ENCODE results near the gene CORO2B. TPM values are rescaled to one million over a fixed set of nuclear protein-coding genes. Genes with fewer than 3 reads are reported as not detected.

Gene CORO2B
- total and polyA plus RNA-seq, 2 of the 4 experiments (the other 2 are of a cell fraction), result 9.3 to 39.3 TPM

DNA sequence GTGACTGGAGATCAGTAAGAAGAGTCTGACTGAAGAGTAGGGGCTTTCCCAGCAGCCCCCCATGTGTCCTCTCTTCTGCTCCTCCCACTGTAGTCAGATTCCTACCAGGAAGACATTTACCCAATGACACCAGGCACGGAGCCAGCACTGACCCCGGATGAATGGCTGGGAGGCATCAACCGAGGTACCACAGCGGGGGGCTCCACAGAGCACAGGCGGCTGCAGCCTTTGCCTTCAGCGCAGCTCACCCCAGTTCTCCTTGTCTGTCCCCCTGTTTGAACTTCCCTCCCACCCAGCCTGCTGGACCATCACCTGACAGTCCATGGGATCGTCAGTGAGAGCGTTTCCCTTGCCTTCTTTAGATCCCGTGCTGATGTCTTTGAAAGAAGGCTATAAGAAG, 140.3 kb downstream of the CORO2B start:
- Histone ChIP-seq H3K9me1 (ENCODE audit: insufficient read depth, low read length) (peaks cover 3% of the 10 kb centered on the region), H3K23ac (ENCODE audit: low read depth, low read length) (no peak overlapping the region), H3K56ac (ENCODE audit: extremely low read depth, insufficient read depth, low read length) (no peak overlapping the region), H3K4me1 (ENCODE audit: control insufficient read depth, insufficient read depth, low read length) (no peaks in the 10 kb centered on the region), H2BK5ac (ENCODE audit: low read depth, low read length, poor library complexity, severe bottlenecking) (no peak overlapping the region), H4K91ac (ENCODE audit: insufficient read depth, low read depth, low read length) (no peak overlapping the region), H3K4me3 (ENCODE audit: insufficient read depth, low read depth, low read length) (no peak overlapping the region), H2BK120ac (ENCODE audit: low read depth, low read length) (no peak overlapping the region), H3K18ac (ENCODE audit: low read depth, low read length) (no peak overlapping the region), H4K8ac (ENCODE audit: low read depth in 2 of 2, low read length in 2 of 2) (no peak overlapping the region), H2BK15ac (ENCODE audit: low read depth, low read length) (no peak overlapping the region), H3K14ac (replicated peaks; ENCODE audit: low read depth, low read length) (no peak overlapping the region), H4K5ac (ENCODE audit: low read depth, low read length) (no peak overlapping the region), H3K27ac (ENCODE audit: insufficient read depth, low read length) (no peak overlapping the region), H3K9me3 (ENCODE audit: control insufficient read depth, insufficient read depth, low read length) (no peaks in the 10 kb centered on the region), H2AK5ac (ENCODE audit: low read depth, low read length) (no peak overlapping the region), H2AK9ac (replicated peaks; ENCODE audit: low read depth, low read length, poor library complexity) (peak overlapping the region; percentile 9), H3K4ac (ENCODE audit: low read depth, low read length) (no peak overlapping the region), H3K4me2 (ENCODE audit: low read depth, low read length) (no peak overlapping the region), H3K9ac (ENCODE audit: low read depth, low read length) (no peak overlapping the region), H2BK20ac (ENCODE audit: low read depth, low read length) (no peak overlapping the region), H3K36me3 (ENCODE audit: control insufficient read depth, insufficient read depth, low read length) (peaks cover 5% of the 10 kb centered on the region), H3K79me1 (ENCODE audit: low read depth in 1 of 2, low read length in 2 of 2) (no peaks in the 10 kb centered on the region), H2AFZ (replicated peaks; ENCODE audit: low read length, poor library complexity) (no peak overlapping the region), H4K20me1 (ENCODE audit: insufficient read depth, low read length) (no peaks in the 10 kb centered on the region), H3K27me3 (ENCODE audit: control insufficient read depth, insufficient read depth, low read length) (no peaks in the 10 kb centered on the region)
- no TSS peak for BruUV-seq (replicated peaks)
- ATAC-seq (ENCODE audit: low read depth), result no peak
- in situ Hi-C loops (cut with MboI; ENCODE audit: low sequenced_read_pairs) (no loop called here), dilution Hi-C loops (cut with HindIII; ENCODE audit: low sequenced_read_pairs, unreplicated experiment) (no loop called here), intact Hi-C loops (cut with micrococcal nuclease) (no loop called here)
- DNase-seq, result no peak
- POLR2A ChIA-PET (ENCODE audit: unreplicated experiment), result no interaction called here
- CTCF ChIA-PET, result no interaction called here
- TF ChIP-seq FOS (IDR thresholded peaks at IDR 0.05; ENCODE audit: low read depth, low read length), result no peak
- no peak for TF ChIP-seq CEBPB (IDR thresholded peaks at IDR 0.05; ENCODE audit: low read depth, low read length)
- no peak for TF ChIP-seq MAZ (IDR thresholded peaks at IDR 0.05; ENCODE audit: borderline replicate concordance, low read depth, low read length)
- TF ChIP-seq MAFK (IDR thresholded peaks at IDR 0.05; ENCODE audit: low read depth, low read length), result no peak
- no peak for TF ChIP-seq SMC3 (IDR thresholded peaks at IDR 0.05; ENCODE audit: low read depth, low read length)
- TF ChIP-seq, protein P1, sequence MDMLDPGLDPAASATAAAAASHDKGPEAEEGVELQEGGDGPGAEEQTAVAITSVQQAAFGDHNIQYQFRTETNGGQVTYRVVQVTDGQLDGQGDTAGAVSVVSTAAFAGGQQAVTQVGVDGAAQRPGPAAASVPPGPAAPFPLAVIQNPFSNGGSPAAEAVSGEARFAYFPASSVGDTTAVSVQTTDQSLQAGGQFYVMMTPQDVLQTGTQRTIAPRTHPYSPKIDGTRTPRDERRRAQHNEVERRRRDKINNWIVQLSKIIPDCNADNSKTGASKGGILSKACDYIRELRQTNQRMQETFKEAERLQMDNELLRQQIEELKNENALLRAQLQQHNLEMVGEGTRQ (IDR thresholded peaks at IDR 0.05; ENCODE audit: low read depth, low read length), result no peak
- no peak for TF ChIP-seq POLR2A (IDR thresholded peaks at IDR 0.05; ENCODE audit: low read depth, low read length)
- no peak for TF ChIP-seq RFX5 (IDR thresholded peaks at IDR 0.05; ENCODE audit: low read depth, low read length)
- TF ChIP-seq MXI1 (IDR thresholded peaks at IDR 0.05; ENCODE audit: borderline replicate concordance, low read depth, low read length), result no peak
- TF ChIP-seq BHLHE40 (IDR thresholded peaks at IDR 0.05; ENCODE audit: low read depth, low read length), result no peak
- no peak for TF ChIP-seq RCOR1 (IDR thresholded peaks at IDR 0.05; ENCODE audit: insufficient replicate concordance, low read length)
- TF ChIP-seq NFE2L2 (IDR thresholded peaks at IDR 0.05; ENCODE audit: low read depth, low read length), result no peak
- TF ChIP-seq, protein P2, sequence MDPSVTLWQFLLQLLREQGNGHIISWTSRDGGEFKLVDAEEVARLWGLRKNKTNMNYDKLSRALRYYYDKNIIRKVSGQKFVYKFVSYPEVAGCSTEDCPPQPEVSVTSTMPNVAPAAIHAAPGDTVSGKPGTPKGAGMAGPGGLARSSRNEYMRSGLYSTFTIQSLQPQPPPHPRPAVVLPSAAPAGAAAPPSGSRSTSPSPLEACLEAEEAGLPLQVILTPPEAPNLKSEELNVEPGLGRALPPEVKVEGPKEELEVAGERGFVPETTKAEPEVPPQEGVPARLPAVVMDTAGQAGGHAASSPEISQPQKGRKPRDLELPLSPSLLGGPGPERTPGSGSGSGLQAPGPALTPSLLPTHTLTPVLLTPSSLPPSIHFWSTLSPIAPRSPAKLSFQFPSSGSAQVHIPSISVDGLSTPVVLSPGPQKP (IDR thresholded peaks at IDR 0.05; ENCODE audit: borderline replicate concordance, low read depth, low read length), result no peak
- no peak for TF ChIP-seq CTCF (conservative IDR thresholded peaks at IDR 0.05; ENCODE audit: low read depth, low read length)
- no peak for TF ChIP-seq CHD1 (IDR thresholded peaks at IDR 0.05; ENCODE audit: low read depth, low read length)
- TF ChIP-seq RAD21 (IDR thresholded peaks at IDR 0.05; ENCODE audit: low read length), result no peak
- WGBS, 2 experiments (ENCODE audit: extremely low coverage in 2 of 2, insufficient read length in 1 of 2), result 100% methylated on average over 1 of the region's 9 CpGs; no CpG with 5 or more reads in 1 of the 2 experiments
